Stomach (tissue), 4 donors: ENCODE results near the gene NANOS1.

Experiments
- CTCF ChIP-seq, 7 experiments: fragments of 450-650 bp in 4 of 7; fragments of 200-600 bp in 3 of 7; sonication (generic) in 3 of 7; IDR thresholded peaks; one replicate each; pipeline ENCODE4 v1.5.1; 2016 to 2019; ENCODE audit warnings: antibody characterized with exemption in 7 of 7, control low read depth in 2 of 7, mild to moderate bottlenecking in 1 of 7
- EP300 ChIP-seq: sonication (generic); formaldehyde crosslinking; IDR thresholded peaks from one replicate; pipeline ENCODE4 v1.6.1; 2017; ENCODE audit warnings: antibody characterized with exemption
- POLR2A ChIP-seq, 4 donors: fragments of 450-650 bp; IDR thresholded peaks; one replicate each; pipeline ENCODE4 v1.6.1; 2016; ENCODE audit warnings: antibody characterized with exemption in 4 of 4, control low read depth in 2 of 4, mild to moderate bottlenecking in 1 of 4, moderate library complexity in 1 of 4
- POLR2AphosphoS5 ChIP-seq, 3 donors: sonication (generic); formaldehyde crosslinking; IDR thresholded peaks; one replicate each; pipeline ENCODE4 v1.6.1; 2016; ENCODE audit warnings: antibody characterized with exemption in 3 of 3

- TF ChIP-seq POLR2AphosphoS5 (IDR thresholded peaks at IDR 0.05) (peak in 1 of 3 donors; percentile 5), EP300 (no peak), CTCF (IDR thresholded peaks at IDR 0.05) (no peak), POLR2A (IDR thresholded peaks at IDR 0.05) (no peak)
Measured at GRCh38 chr10:119023553-119023868, 6.0 kb upstream of the NANOS1 start.
